Endodermal cell (in vitro differentiated cells): ENCODE results near the gene NFKBIE. TPM values are rescaled to one million over a fixed set of nuclear protein-coding genes. Genes with fewer than 3 reads are reported as not detected.

Experiments
- DNase-seq: peaks from one replicate; pipeline ENCODE4 v3.0.0-alpha.2; 2017
- H3K27ac ChIP-seq: 2 replicates; pipeline ENCODE4 v1.5.1; 2013; ENCODE audit warnings: mild to moderate bottlenecking, low read depth, low read length, moderate library complexity
- H3K27me3 ChIP-seq: 2 replicates; pipeline ENCODE4 v1.6.1; 2013; ENCODE audit warnings: mild to moderate bottlenecking, low read length, moderate library complexity; ENCODE audit not compliant: insufficient read depth, control insufficient read depth, poor library complexity, severe bottlenecking
- H3K36me3 ChIP-seq: 2 replicates; pipeline ENCODE4 v1.7.0; 2013; ENCODE audit warnings: mild to moderate bottlenecking, low read length, moderate library complexity; ENCODE audit not compliant: control insufficient read depth, insufficient read depth
- H3K4me1 ChIP-seq: one replicate; pipeline ENCODE4 v1.7.0; 2013; ENCODE audit warnings: low read length; ENCODE audit not compliant: control insufficient read depth, insufficient read depth
- H3K4me3 ChIP-seq: 2 replicates; pipeline ENCODE4 v1.5.1; 2013; ENCODE audit warnings: mild to moderate bottlenecking, low read length, moderate library complexity
- H3K9ac ChIP-seq: 2 replicates; pipeline ENCODE4 v1.6.1; 2013; ENCODE audit warnings: mild to moderate bottlenecking, low read length, moderate library complexity; ENCODE audit not compliant: poor library complexity, severe bottlenecking; ENCODE audit errors: extremely low read depth
- H3K9me3 ChIP-seq: 2 replicates; pipeline ENCODE4 v1.6.1; 2013; ENCODE audit warnings: mild to moderate bottlenecking, low read length, moderate library complexity; ENCODE audit not compliant: control insufficient read depth
- H3K27ac Mint-ChIP-seq: 2 replicates; pipeline ENCODE4 v1.8.0; 2020; ENCODE audit warnings: mixed read lengths
- H3K27me3 Mint-ChIP-seq: 2 replicates; pipeline ENCODE4 v1.8.0; 2021; ENCODE audit warnings: mild to moderate bottlenecking, mixed read lengths; ENCODE audit not compliant: insufficient read depth
- H3K36me3 Mint-ChIP-seq: 2 replicates; pipeline ENCODE4 v1.8.0; 2020; ENCODE audit warnings: low read depth, mixed read lengths
- H3K4me1 Mint-ChIP-seq: 2 replicates; pipeline ENCODE4 v1.8.0; 2020; ENCODE audit warnings: mixed read lengths
- H3K4me3 Mint-ChIP-seq: 2 replicates; pipeline ENCODE4 v1.8.0; 2020; ENCODE audit warnings: mild to moderate bottlenecking, moderate library complexity, mixed read lengths
- H3K9me3 Mint-ChIP-seq: 2 replicates; pipeline ENCODE4 v1.8.0; 2020; ENCODE audit warnings: mild to moderate bottlenecking, mixed read lengths
- WGBS, 2 experiments: methylation state at CpG; one replicate each; pipeline versions ENCODE4 v1.1.5 to v1.1.7; 2013; ENCODE audit warnings: missing lambda C conversion rate in 2 of 2, mixed read lengths in 1 of 2; ENCODE audit not compliant: insufficient coverage in 1 of 2, insufficient read length in 1 of 2; 5-methylcytosine and 5-hydroxymethylcytosine counted together
- total RNA-seq, 2 donors: library from RNA; stranded (reverse); fragmentation: NEBNext Ultra II Directional in 1 of 2; extraction: Animal tissue kit (Norgen Biotek cat#: 25700) in 1 of 2; gene quantifications; 2 replicates in 1 of 2; 3 replicates in 1 of 2; pipeline ENCODE4 v1.2.1, GENCODE V29; 2021
- TF ChIP-seq, protein P1 (sequence below): fragments of 200-600 bp; sonication (generic); conservative IDR thresholded peaks from 2 replicates; pipeline ENCODE4 v1.5.0; 2021; ENCODE audit warnings: antibody characterized with exemption, mild to moderate bottlenecking

NFKBIE gene
- total RNA-seq, 2 donors from 2014 or later = 8.3 to 11.0 TPM

DNA sequence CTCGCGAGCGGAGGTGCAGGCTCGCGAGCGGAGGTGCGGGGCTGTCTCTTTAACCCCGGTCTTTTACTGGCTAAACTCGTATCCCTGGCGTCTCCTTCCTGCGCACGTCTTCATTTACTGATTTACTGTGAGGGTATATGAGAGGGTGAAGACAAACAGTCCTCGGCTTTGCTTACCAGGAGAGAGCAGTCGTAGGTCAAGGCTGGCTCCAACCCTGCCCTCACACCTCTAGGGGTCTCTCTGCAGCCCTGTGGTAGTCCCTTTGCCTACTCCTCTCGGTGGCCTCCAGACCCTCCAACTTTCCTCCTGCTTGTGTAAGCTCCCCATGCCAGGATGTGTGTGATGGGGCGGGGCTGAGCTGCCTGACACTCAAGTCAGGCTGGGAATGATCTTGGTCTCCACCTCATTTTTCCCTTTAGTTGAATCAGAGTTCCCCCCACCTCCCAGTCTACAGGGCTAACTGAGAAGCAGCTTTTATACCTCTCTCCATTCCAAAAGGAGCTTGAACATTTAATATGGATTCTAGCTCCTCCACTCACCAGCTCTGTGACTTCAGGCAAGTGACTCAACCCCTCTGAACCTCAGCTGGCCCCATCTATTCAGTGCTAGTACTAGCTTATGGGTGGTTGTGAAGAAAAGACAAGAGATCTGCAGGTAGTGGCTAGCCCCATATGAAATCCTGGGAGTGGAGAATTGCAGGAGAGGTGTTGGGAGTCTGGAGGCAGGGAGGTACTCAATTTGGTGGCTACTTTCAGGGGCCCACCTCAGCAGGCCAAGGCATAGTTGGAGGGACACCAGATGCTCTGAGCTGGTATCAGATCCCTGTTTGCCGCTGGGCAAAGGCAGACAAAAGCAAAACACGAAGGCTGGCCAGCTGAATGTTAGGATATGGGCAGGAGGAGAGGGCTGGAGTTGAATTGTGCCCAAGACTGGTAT is 41.1 kb downstream of the NFKBIE start:
- H3K9ac ChIP-seq = peak overlapping the region; percentile 34
- peak overlapping the region; percentile 76 for H3K4me3 Mint-ChIP-seq

DNA sequence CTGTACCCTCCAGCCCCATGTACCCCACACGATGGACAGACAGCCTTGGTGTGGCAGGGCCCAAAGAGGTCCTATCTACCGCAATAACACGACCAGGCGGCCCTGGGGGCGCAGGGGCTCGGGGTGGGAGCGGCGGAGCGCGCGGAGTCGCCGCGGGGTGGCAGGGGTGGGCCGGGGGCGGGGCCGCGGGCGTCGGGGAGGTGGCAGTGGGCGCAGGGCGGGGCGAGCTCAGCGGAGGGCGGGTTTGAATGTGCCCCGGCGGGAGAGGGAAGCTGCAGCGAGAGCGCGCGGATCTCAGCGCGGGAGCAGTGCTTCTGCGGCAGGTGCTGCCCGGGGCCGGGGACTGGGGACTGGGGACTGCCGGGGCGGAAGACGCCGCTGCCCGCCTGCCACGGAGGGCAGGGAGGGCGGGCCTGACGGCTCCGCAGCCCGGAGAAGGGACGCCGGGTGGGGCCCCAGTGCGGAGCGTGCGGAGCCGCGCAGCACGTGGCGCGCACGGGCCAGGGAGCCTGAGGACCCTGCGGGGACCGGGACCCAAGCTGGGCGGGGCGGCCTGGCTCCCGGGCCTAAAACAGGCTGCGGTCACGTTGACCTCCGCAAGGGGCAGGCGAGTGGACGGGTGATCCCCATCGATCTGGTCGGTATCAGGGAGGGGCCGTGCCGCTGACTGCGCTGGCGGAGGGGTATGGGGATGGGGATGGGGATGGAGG is 41.9 kb downstream of the NFKBIE start, which contains the start of gene SLC29A1:
Gene SLC29A1 (plus strand): TSS at position 277 of the 710 bp plus-strand sequence. CDS start 3,719 bp downstream, outside the sequence.
- Mint-ChIP-seq H3K27ac (peak within 1 kb of the TSS; percentile 56), H3K4me1 (peaks cover 42% of the 10 kb centered on the region), H3K36me3 (peaks cover 4% of the 10 kb centered on the region), H3K4me3 (peak within 1 kb of the TSS; percentile 76), H3K27me3 (no peaks in the 10 kb centered on the region), H3K9me3 (no peaks in the 10 kb centered on the region)
- Histone ChIP-seq H3K4me3 (peak within 1 kb of the TSS; percentile 87), H3K36me3 (no peaks in the 10 kb centered on the region), H3K9me3 (no peaks in the 10 kb centered on the region), H3K9ac (peak within 1 kb of the TSS; percentile 34), H3K27me3 (no peaks in the 10 kb centered on the region), H3K4me1 (peaks cover 11% of the 10 kb centered on the region), H3K27ac (no peak within 1 kb of the TSS)
- WGBS, 2 experiments = 0% methylated on average over 12 to 73 of the region's 73 CpGs
- TF ChIP-seq, protein P1, sequence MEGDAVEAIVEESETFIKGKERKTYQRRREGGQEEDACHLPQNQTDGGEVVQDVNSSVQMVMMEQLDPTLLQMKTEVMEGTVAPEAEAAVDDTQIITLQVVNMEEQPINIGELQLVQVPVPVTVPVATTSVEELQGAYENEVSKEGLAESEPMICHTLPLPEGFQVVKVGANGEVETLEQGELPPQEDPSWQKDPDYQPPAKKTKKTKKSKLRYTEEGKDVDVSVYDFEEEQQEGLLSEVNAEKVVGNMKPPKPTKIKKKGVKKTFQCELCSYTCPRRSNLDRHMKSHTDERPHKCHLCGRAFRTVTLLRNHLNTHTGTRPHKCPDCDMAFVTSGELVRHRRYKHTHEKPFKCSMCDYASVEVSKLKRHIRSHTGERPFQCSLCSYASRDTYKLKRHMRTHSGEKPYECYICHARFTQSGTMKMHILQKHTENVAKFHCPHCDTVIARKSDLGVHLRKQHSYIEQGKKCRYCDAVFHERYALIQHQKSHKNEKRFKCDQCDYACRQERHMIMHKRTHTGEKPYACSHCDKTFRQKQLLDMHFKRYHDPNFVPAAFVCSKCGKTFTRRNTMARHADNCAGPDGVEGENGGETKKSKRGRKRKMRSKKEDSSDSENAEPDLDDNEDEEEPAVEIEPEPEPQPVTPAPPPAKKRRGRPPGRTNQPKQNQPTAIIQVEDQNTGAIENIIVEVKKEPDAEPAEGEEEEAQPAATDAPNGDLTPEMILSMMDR = peak; percentile 61
- peak; percentile 92 for DNase-seq

More for the DNA sequence above, 41.1 kb downstream of the NFKBIE start:
- no peak overlapping the region for H3K27ac ChIP-seq
- Mint-ChIP-seq H3K36me3 (peaks cover 10% of the 10 kb centered on the region), H3K4me1 (peaks cover 40% of the 10 kb centered on the region), H3K9me3 (no peaks in the 10 kb centered on the region), H3K27ac (peak overlapping the region; percentile 56), H3K27me3 (no peaks in the 10 kb centered on the region)
- WGBS, 2 experiments = 8 to 33% methylated on average over 6 to 18 of the region's 18 CpGs
- H3K27me3 ChIP-seq = no peaks in the 10 kb centered on the region
- no peaks in the 10 kb centered on the region for H3K36me3 ChIP-seq
- H3K4me3 ChIP-seq = peak overlapping the region; percentile 87
- TF ChIP-seq, protein P1 = peak; percentile 24
- no peaks in the 10 kb centered on the region for H3K9me3 ChIP-seq
- H3K4me1 ChIP-seq = peaks cover 10% of the 10 kb centered on the region
- DNase-seq = no peak

DNA sequence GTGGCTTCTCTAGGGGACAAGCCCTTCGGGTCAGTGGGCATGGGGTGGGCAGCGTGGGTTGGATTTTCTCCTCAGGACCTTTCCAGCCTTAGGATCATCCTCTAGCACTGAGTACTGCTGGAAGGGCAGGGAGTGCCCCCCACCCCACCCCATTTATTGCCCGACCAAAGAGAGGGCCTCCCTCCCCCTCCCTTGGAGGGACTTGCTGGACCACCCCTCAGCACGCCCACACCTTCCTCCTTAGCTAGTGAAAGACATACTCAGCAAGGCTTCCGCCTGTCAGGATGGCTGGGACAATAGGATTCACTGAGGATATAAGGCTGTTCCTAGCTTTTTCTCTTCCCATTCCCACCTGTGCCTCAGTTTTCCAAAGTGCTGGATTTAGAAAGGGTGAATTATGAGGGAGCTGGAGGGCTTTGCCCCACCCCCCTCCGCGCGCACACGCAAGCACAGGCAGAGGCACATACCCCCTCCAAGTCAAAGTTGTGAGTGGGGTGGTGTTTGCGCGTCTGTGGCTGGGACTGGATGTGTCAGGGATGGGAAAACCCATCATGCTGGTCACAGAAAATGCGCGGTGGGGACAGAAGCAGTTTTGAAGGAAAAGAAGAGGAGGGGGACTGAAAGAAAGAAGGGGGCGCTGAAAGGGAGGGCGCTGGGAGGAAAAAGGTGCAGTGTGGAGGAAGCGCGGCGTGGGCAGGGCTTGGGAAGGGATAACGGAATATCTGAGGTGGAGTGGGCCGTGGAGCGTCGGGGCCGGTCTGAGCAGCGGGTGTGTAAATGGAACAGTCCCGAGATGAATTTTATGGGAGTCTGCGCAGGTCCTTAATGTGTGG is 42.6 kb downstream of the NFKBIE start:
- no peaks in the 10 kb centered on the region for H3K9me3 Mint-ChIP-seq
- DNase-seq = peak; percentile 74
- TF ChIP-seq, protein P1 = no peak
- H3K4me3 Mint-ChIP-seq = peak overlapping the region; percentile 76
- no peak overlapping the region for H3K27ac ChIP-seq
- H3K27me3 Mint-ChIP-seq = no peaks in the 10 kb centered on the region
- 3 to 14% methylated on average over 14 to 26 of the region's 26 CpGs for WGBS, 2 experiments
- peaks cover 50% of the 10 kb centered on the region for H3K4me1 Mint-ChIP-seq
- peak overlapping the region; percentile 73 for H3K4me3 ChIP-seq
- H3K27me3 ChIP-seq = no peaks in the 10 kb centered on the region
- H3K36me3 ChIP-seq = no peaks in the 10 kb centered on the region
- no peaks in the 10 kb centered on the region for H3K36me3 Mint-ChIP-seq
- H3K9ac ChIP-seq = no peak overlapping the region
- peaks cover 18% of the 10 kb centered on the region for H3K4me1 ChIP-seq
- no peaks in the 10 kb centered on the region for H3K9me3 ChIP-seq
- H3K27ac Mint-ChIP-seq = peak overlapping the region; percentile 52
